Endothelial cell (in vitro differentiated cells): ENCODE results near the gene PRSS50. TPM values are rescaled to one million over a fixed set of nuclear protein-coding genes. Genes with fewer than 3 reads are reported as not detected.

Source experiments
- DNase-seq: peaks from one replicate; pipeline ENCODE4 v3.0.0; 2021; ENCODE audit warnings: low spot score
- H3K27ac Mint-ChIP-seq: one replicate; pipeline ENCODE4 v1.8.0; 2021; ENCODE audit warnings: mixed read lengths, inconsistent platforms; ENCODE audit not compliant: unreplicated experiment
- H3K27me3 Mint-ChIP-seq: one replicate; pipeline ENCODE4 v1.8.0; 2021; ENCODE audit warnings: mild to moderate bottlenecking, moderate library complexity, mixed read lengths, inconsistent platforms; ENCODE audit not compliant: unreplicated experiment
- H3K36me3 Mint-ChIP-seq: one replicate; pipeline ENCODE4 v1.8.0; 2021; ENCODE audit warnings: mild to moderate bottlenecking, low read depth, mixed read lengths, inconsistent platforms; ENCODE audit not compliant: unreplicated experiment
- H3K4me1 Mint-ChIP-seq: one replicate; pipeline ENCODE4 v1.8.0; 2021; ENCODE audit warnings: mild to moderate bottlenecking, mixed read lengths, inconsistent platforms; ENCODE audit not compliant: unreplicated experiment
- H3K4me3 Mint-ChIP-seq: one replicate; pipeline ENCODE4 v1.8.0; 2021; ENCODE audit warnings: mild to moderate bottlenecking, mixed read lengths, inconsistent platforms; ENCODE audit not compliant: unreplicated experiment
- H3K9me3 Mint-ChIP-seq: one replicate; pipeline ENCODE4 v1.8.0; 2021; ENCODE audit warnings: mixed read lengths, inconsistent platforms; ENCODE audit not compliant: unreplicated experiment
- CTCF ChIP-seq: fragments of 200-600 bp; sonication (generic); IDR thresholded peaks from one replicate; pipeline ENCODE4 v1.5.0; 2021; ENCODE audit warnings: antibody characterized with exemption; ENCODE audit not compliant: unreplicated experiment
- total RNA-seq: library from RNA; stranded (reverse); fragmentation: NEBNext Ultra II Directional; extraction: Animal tissue kit (Norgen Biotek cat#: 25700); gene quantifications from one replicate; pipeline ENCODE4 v1.2.1, GENCODE V29; 2021; ENCODE audit not compliant: unreplicated experiment

The PRSS50 gene
- total RNA-seq, 1 donor from 2014 or later = 0.38 TPM

DNA sequence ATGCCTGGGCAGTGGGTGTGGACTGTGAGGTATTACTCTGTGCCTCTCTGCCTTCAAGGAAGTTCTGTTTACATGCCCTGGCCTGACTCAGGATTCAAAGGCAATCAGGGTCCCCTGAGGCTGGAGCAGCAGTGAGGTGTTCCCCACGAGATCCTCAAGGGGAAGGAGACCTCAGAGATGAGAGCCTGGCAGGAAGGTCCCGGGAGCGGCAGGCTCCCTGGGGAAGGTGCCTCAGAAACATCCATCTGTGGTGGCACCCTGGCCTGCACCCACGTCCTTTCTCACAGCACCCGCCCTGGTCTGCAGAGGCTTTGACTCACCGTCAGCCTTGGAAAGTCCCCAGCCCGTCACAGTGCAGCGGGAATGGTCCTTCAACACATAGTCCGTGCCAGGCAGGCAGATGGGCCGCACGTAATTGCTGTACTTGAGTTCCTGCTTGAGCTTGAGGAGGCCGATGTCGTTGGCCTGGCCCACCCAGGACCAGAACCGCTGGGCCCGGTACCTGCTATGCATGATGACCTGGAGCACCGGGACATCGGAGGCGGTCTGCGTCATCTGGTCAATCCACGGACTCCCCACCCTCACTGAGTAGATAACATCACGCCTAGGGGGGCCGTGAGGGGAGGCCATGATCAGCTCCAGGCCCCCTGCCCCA is 3.6 kb downstream of the PRSS50 start:
- H3K4me1 Mint-ChIP-seq = no peaks in the 10 kb centered on the region
- DNase-seq = no peak
- H3K27me3 Mint-ChIP-seq = peaks cover 11% of the 10 kb centered on the region
- H3K27ac Mint-ChIP-seq = no peak overlapping the region
- no peak overlapping the region for H3K4me3 Mint-ChIP-seq
- peaks cover 6% of the 10 kb centered on the region for H3K36me3 Mint-ChIP-seq
- no peak for TF ChIP-seq CTCF
- no peaks in the 10 kb centered on the region for H3K9me3 Mint-ChIP-seq

- no peak for DNase-seq
- Mint-ChIP-seq H3K27me3 (peaks cover 11% of the 10 kb centered on the region), H3K36me3 (peaks cover 6% of the 10 kb centered on the region), H3K4me3 (no peak overlapping the region), H3K27ac (no peak overlapping the region), H3K4me1 (no peaks in the 10 kb centered on the region), H3K9me3 (no peaks in the 10 kb centered on the region)
- TF ChIP-seq CTCF = no peak
Measured at GRCh38 chr3:46713050-46713897, 4.4 kb downstream of the PRSS50 start.

GRCh38 chr3:46712191-46713049 is 5.2 kb downstream of the PRSS50 start:
- TF ChIP-seq CTCF = no peak
- Mint-ChIP-seq H3K27me3 (peaks cover 11% of the 10 kb centered on the region), H3K4me1 (no peaks in the 10 kb centered on the region), H3K36me3 (peaks cover 6% of the 10 kb centered on the region), H3K9me3 (no peaks in the 10 kb centered on the region), H3K4me3 (no peak overlapping the region), H3K27ac (no peak overlapping the region)
- no peak for DNase-seq

- Mint-ChIP-seq H3K36me3 (peaks cover 6% of the 10 kb centered on the region), H3K9me3 (no peaks in the 10 kb centered on the region), H3K4me3 (no peak overlapping the region), H3K27me3 (peaks cover 11% of the 10 kb centered on the region), H3K27ac (no peak overlapping the region), H3K4me1 (no peaks in the 10 kb centered on the region)
- TF ChIP-seq CTCF = no peak
- DNase-seq = no peak
Measured at GRCh38 chr3:46711760-46712159, 5.9 kb downstream of the PRSS50 start.
